Bronchial epithelial cell (primary cell): ENCODE measurements around the gene NPTXR. TPM values are rescaled to one million over a fixed set of nuclear protein-coding genes. Genes with fewer than 3 reads are reported as not detected.

Experiments
- DNase-seq: peaks from one replicate; pipeline ENCODE4 v3.0.0-alpha.2; 2010; ENCODE audit warnings: low read depth
- FAIRE-seq: peaks from 2 replicates; lab custom pipeline; 2011; peaks lifted over from hg19 to GRCh38; lab: Jason Lieb, UNC
- H3K27me3 ChIP-seq: 2 replicates; pipeline ENCODE4 v1.5.1; 2011; ENCODE audit warnings: low read length; ENCODE audit not compliant: control insufficient read depth, insufficient read depth
- H3K36me3 ChIP-seq: 2 replicates; pipeline ENCODE4 v1.5.1; 2011; ENCODE audit warnings: low read length; ENCODE audit not compliant: control insufficient read depth, insufficient read depth
- H3K4me3 ChIP-seq: 2 replicates; pipeline ENCODE4 v1.5.1; 2011; ENCODE audit warnings: mild to moderate bottlenecking, low read depth, low read length, control low read depth
- CTCF ChIP-seq: IDR thresholded peaks from 2 replicates; pipeline ENCODE4 v1.5.1; 2011; ENCODE audit warnings: mild to moderate bottlenecking, moderate library complexity, low read length, control low read depth, inconsistent platforms; ENCODE audit not compliant: insufficient read depth, severe bottlenecking
- total RNA-seq: library from RNA; depleted of rRNA; stranded (reverse); fragments of >200 nt; gene quantifications from 2 replicates; pipeline ENCODE4 v1.2.1, GENCODE V29; 2014

NPTXR gene
- total RNA-seq, 1 donor from 2014 or later, result under 0.01 TPM

GRCh38 chr22:38799265-38800002 is 44.4 kb downstream of the NPTXR start:
- no peak for TF ChIP-seq CTCF
- no peaks in the 10 kb centered on the region for H3K36me3 ChIP-seq
- peak; percentile 32 for FAIRE-seq
- H3K27me3 ChIP-seq, result no peaks in the 10 kb centered on the region
- DNase-seq, result peak; percentile 8
- no peak overlapping the region for H3K4me3 ChIP-seq

DNA sequence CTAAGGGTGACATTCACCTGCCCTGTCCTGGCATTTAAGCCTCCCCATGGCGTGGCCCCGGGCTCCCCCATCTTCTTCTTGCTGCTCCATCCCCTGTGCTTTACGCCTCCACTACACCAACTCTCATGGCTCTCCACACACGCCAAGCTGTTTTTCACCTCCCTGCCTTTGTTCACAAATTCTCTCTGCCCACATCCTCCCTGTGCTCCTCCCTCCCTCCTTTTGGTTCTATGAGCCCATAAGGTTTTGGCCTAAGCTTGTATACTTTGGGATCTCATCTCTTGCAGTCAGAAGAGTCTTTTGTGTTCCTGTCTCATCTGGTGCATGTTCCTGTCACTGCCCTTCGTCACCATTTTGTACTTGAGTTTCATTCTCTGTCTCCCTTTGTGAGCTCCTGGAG is 45.3 kb downstream of the NPTXR start:
- H3K27me3 ChIP-seq, result no peaks in the 10 kb centered on the region
- no peak for DNase-seq
- FAIRE-seq, result no peak
- H3K4me3 ChIP-seq, result no peak overlapping the region
- no peaks in the 10 kb centered on the region for H3K36me3 ChIP-seq
- no peak for TF ChIP-seq CTCF

- no peak for TF ChIP-seq CTCF
- no peaks in the 10 kb centered on the region for H3K27me3 ChIP-seq
- no peaks in the 10 kb centered on the region for H3K36me3 ChIP-seq
- H3K4me3 ChIP-seq, result no peak overlapping the region
- no peak for DNase-seq
- FAIRE-seq, result no peak
These were observed 47.4 kb downstream of the NPTXR start for GRCh38 chr22:38796262-38796957.

- FAIRE-seq, result peak; percentile 62
- Histone ChIP-seq H3K27me3 (no peaks in the 10 kb centered on the region), H3K36me3 (no peaks in the 10 kb centered on the region), H3K4me3 (no peak overlapping the region)
- no peak for DNase-seq
- no peak for TF ChIP-seq CTCF
These were observed 48.3 kb downstream of the NPTXR start for GRCh38 chr22:38795569-38795968.

DNA sequence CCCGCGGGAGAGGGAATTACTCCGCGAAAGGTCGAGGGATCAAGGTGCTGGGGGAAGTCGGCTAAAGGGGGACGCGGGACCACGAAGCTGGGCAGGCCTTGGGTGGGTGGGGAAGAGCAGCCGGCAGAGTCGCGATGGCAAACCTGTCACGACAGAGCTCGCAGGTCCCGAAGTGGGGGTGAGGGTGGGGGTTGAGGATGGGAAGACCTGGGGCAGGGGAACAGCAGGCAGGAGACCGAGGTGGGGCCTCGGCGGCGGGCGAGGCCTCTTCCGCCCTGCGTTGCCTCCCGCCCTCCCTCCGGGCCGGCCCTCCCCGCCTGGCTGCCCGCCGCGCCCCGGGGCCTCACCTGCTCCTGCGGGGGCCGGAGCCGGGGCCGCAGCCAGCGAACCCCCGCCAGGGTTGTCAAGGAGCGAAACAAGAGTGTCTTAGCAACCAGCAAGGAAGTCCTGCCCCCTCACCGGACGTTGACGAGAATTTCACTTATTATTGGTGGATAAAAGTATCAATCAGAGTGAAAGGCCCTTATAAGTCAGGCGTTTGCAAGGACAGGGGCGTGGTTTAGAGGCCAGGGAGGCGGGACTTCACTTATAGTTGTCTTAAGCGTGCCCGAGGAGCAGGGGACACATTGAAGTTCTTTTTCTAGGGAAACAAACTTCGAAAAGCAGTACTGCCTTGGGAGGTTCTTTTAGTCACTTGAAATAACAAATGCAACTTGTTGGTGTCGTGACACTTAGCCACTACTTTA is 49.9 kb downstream of the NPTXR start, which contains the start of gene DNAL4:
Gene DNAL4 (minus strand): TSS at position 423 of the 746 bp plus-strand sequence. CDS start 11,412 bp downstream, outside the sequence.
- no peak for TF ChIP-seq CTCF
- peak; percentile 83 for FAIRE-seq

More for the DNA sequence above, 49.9 kb downstream of the NPTXR start, which contains the start of gene DNAL4:
- DNase-seq, result peak; percentile 98
- Histone ChIP-seq H3K27me3 (no peaks in the 10 kb centered on the region), H3K36me3 (peaks cover 2% of the 10 kb centered on the region), H3K4me3 (peak within 1 kb of the TSS; percentile 82)
